HEK293 (cell line): ENCODE data around the gene EDEM2.
A peak's percentile ranks its signal among the peaks of the same experiment; 100 is the strongest.
"Not testable (repeated sequence)": the region's sequence is repeated elsewhere in the genome, so short reads cannot be mapped to it uniquely, and the experiment has no call there.

ENCODE experiments used
- CTCF ChIA-PET: fragments of 350-600 bp; formaldehyde crosslinking; extraction: SDS; loops from one replicate; lab custom pipeline; 2021; ENCODE audit warnings: antibody characterized with exemption; lab: Yijun Ruan, JAX
- POLR2A ChIA-PET: fragments of 300-600 bp; formaldehyde crosslinking; extraction: SDS; loops from one replicate; lab custom pipeline; 2020; ENCODE audit warnings: antibody characterized with exemption, inconsistent platforms; lab: Yijun Ruan, JAX
- H3K27ac ChIP-seq: fragments of 200-500 bp; sonication (Bioruptor generic); 2 replicates; pipeline ENCODE4 v1.5.1; 2014; ENCODE audit warnings: low read depth, low read length, control low read depth, inconsistent platforms; ENCODE audit errors: extremely low read depth
- H3K36me3 ChIP-seq, 2 experiments: fragments of 200-500 bp in 1 of 2; sonication (Bioruptor generic) in 1 of 2; 1 replicate in 1 of 2; 2 replicates in 1 of 2; pipeline ENCODE4 v1.5.1; 2014 to 2017; ENCODE audit warnings: inconsistent platforms in 2 of 2, low read length in 2 of 2; ENCODE audit not compliant: control insufficient read depth in 2 of 2, insufficient read depth in 1 of 2
- H3K4me1 ChIP-seq: fragments of 200-500 bp; sonication (Bioruptor generic); 2 replicates; pipeline ENCODE4 v1.5.1; 2014; ENCODE audit warnings: mild to moderate bottlenecking, low read length, inconsistent platforms; ENCODE audit not compliant: control insufficient read depth, insufficient read depth
- H3K4me3 ChIP-seq: 2 replicates; pipeline ENCODE4 v1.5.1; 2011; ENCODE audit warnings: low read depth, mild to moderate bottlenecking, control low read depth, low read length, moderate library complexity
- H3K9me3 ChIP-seq: fragments of 200-500 bp; sonication (Bioruptor generic); 2 replicates; pipeline ENCODE4 v1.5.1; 2014; ENCODE audit warnings: low read depth, low read length, inconsistent platforms; ENCODE audit not compliant: control insufficient read depth, insufficient read depth
- SCRT2 ChIP-seq: fragments of 450-650 bp; formaldehyde crosslinking; IDR thresholded peaks from 2 replicates; pipeline ENCODE4 v1.5.1; 2016; ENCODE audit warnings: missing biosample characterization, missing genetic modification characterization
- ZBTB1 ChIP-seq: fragments of 450-650 bp; formaldehyde crosslinking; IDR thresholded peaks from 2 replicates; pipeline ENCODE4 v1.5.1; 2016; ENCODE audit warnings: missing biosample characterization, missing genetic modification characterization
- ZNF114 ChIP-seq: fragments of 450-650 bp; formaldehyde crosslinking; IDR thresholded peaks from 2 replicates; pipeline ENCODE4 v1.5.0; 2017; ENCODE audit warnings: missing biosample characterization, missing genetic modification characterization
- ZNF146 ChIP-seq: fragments of 450-650 bp; formaldehyde crosslinking; IDR thresholded peaks from 2 replicates; pipeline ENCODE4 v1.5.1; 2016; ENCODE audit warnings: missing biosample characterization, missing genetic modification characterization
- ZNF184 ChIP-seq: fragments of 450-650 bp; IDR thresholded peaks from 2 replicates; pipeline ENCODE4 v1.5.1; 2018; ENCODE audit warnings: missing biosample characterization, mild to moderate bottlenecking, missing genetic modification characterization
- ZNF202 ChIP-seq: fragments of 450-650 bp; formaldehyde crosslinking; IDR thresholded peaks from 2 replicates; pipeline ENCODE4 v1.5.1; 2016; ENCODE audit warnings: missing biosample characterization, missing genetic modification characterization, borderline replicate concordance
- ZNF366 ChIP-seq: fragments of 450-650 bp; formaldehyde crosslinking; conservative IDR thresholded peaks from 2 replicates; pipeline ENCODE4 v1.5.1; 2016; ENCODE audit warnings: missing biosample characterization, missing genetic modification characterization
- ZNF558 ChIP-seq: fragments of 450-650 bp; formaldehyde crosslinking; IDR thresholded peaks from 2 replicates; pipeline ENCODE4 v1.5.1; 2016; ENCODE audit warnings: missing biosample characterization, missing genetic modification characterization
- ZNF843 ChIP-seq: fragments of 450-650 bp; formaldehyde crosslinking; IDR thresholded peaks from 2 replicates; pipeline ENCODE4 v1.5.1; 2016; ENCODE audit warnings: missing biosample characterization, missing genetic modification characterization
- TF ChIP-seq, protein P1 (sequence below): fragments of 450-650 bp; formaldehyde crosslinking; IDR thresholded peaks from 2 replicates; pipeline ENCODE4 v1.5.1; 2016; ENCODE audit warnings: missing biosample characterization, missing genetic modification characterization
- TF ChIP-seq, protein P2 (sequence below): fragments of 450-650 bp; formaldehyde crosslinking; IDR thresholded peaks from 2 replicates; pipeline ENCODE4 v1.5.1; 2016; ENCODE audit warnings: missing biosample characterization, missing genetic modification characterization
- TF ChIP-seq, protein P3 (sequence below): fragments of 450-650 bp; formaldehyde crosslinking; IDR thresholded peaks from 2 replicates; pipeline ENCODE4 v1.5.1; 2016; ENCODE audit warnings: missing biosample characterization, missing genetic modification characterization
- TF ChIP-seq, protein P4 (sequence below): fragments of 450-650 bp; formaldehyde crosslinking; IDR thresholded peaks from 2 replicates; pipeline ENCODE4 v1.5.1; 2016; ENCODE audit warnings: missing biosample characterization, missing genetic modification characterization
- TF ChIP-seq, protein P5 (sequence below): fragments of 450-650 bp; formaldehyde crosslinking; IDR thresholded peaks from 2 replicates; pipeline ENCODE4 v1.5.1; 2016; ENCODE audit warnings: missing biosample characterization, missing genetic modification characterization
- TF ChIP-seq, protein P6 (sequence below): fragments of 450-650 bp; IDR thresholded peaks from 2 replicates; pipeline ENCODE4 v1.5.1; 2018; ENCODE audit warnings: missing biosample characterization, missing genetic modification characterization
- TF ChIP-seq, protein P7 (sequence below): fragments of 450-650 bp; formaldehyde crosslinking; IDR thresholded peaks from 2 replicates; pipeline ENCODE4 v1.5.1; 2016; ENCODE audit warnings: missing biosample characterization, missing genetic modification characterization

The EDEM2 gene

DNA sequence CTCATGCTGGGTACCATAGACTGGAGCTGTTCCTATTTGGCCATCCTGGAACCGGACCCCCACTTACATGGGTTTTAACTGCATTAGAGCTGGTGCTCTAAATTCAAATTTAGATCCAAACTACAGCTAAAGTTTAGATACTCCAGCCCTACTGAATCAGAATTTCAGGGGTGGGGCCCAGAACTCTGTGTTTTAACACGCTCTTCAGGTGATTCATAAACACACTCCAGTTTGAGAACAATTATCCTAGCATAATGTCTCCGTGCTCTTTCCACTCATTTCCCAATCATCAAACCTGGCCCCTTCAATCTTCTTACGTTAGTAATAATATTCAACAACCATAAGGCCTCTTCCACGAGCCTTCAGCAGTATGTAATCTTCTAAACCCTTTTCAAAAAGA is 69.8 kb downstream of the EDEM2 start:
- CTCF ChIA-PET: interaction anchor here (0.7 kb wide), 1 partner anchor 207 kb away, joined by 3 read pairs; no protein-coding TSS in a partner anchor
- Histone ChIP-seq H3K9me3 (no peaks in the 10 kb centered on the region; the same call in 1 of the 2 replicates), H3K4me1 (no peaks in the 10 kb centered on the region), H3K27ac (no peak overlapping the region)
- TF ChIP-seq ZNF366 (tag by site-specific recombination) (no peak), ZNF114 (no peak), ZBTB1 (tag by site-specific recombination) (no peak), ZNF843 (tag by site-specific recombination) (no peak)
- TF ChIP-seq, protein P1, sequence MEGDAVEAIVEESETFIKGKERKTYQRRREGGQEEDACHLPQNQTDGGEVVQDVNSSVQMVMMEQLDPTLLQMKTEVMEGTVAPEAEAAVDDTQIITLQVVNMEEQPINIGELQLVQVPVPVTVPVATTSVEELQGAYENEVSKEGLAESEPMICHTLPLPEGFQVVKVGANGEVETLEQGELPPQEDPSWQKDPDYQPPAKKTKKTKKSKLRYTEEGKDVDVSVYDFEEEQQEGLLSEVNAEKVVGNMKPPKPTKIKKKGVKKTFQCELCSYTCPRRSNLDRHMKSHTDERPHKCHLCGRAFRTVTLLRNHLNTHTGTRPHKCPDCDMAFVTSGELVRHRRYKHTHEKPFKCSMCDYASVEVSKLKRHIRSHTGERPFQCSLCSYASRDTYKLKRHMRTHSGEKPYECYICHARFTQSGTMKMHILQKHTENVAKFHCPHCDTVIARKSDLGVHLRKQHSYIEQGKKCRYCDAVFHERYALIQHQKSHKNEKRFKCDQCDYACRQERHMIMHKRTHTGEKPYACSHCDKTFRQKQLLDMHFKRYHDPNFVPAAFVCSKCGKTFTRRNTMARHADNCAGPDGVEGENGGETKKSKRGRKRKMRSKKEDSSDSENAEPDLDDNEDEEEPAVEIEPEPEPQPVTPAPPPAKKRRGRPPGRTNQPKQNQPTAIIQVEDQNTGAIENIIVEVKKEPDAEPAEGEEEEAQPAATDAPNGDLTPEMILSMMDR: no peak
- TF ChIP-seq, protein P2, sequence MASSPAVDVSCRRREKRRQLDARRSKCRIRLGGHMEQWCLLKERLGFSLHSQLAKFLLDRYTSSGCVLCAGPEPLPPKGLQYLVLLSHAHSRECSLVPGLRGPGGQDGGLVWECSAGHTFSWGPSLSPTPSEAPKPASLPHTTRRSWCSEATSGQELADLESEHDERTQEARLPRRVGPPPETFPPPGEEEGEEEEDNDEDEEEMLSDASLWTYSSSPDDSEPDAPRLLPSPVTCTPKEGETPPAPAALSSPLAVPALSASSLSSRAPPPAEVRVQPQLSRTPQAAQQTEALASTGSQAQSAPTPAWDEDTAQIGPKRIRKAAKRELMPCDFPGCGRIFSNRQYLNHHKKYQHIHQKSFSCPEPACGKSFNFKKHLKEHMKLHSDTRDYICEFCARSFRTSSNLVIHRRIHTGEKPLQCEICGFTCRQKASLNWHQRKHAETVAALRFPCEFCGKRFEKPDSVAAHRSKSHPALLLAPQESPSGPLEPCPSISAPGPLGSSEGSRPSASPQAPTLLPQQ (tag by site-specific recombination): no peak
- TF ChIP-seq, protein P3, sequence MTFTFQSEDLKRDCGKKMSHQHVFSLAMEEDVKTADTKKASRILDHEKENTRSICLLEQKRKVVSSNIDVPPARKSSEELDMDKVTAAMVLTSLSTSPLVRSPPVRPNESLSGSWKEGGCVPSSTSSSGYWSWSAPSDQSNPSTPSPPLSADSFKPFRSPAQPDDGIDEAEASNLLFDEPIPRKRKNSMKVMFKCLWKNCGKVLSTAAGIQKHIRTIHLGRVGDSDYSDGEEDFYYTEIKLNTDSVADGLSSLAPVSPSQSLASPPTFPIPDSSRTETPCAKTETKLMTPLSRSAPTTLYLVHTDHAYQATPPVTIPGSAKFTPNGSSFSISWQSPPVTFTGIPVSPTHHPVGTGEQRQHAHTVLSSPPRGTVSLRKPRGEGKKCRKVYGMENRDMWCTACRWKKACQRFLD (tag by site-specific recombination): no peak
- TF ChIP-seq, all 188 proteins: peak for 0
- Histone ChIP-seq H3K36me3 (peaks cover 0 to 21% of the 10 kb centered on the region in 2 experiments; a peak in 2 of 3 replicates), H3K4me3 (no peak overlapping the region)
- POLR2A ChIA-PET: interaction anchor here (0.7 kb wide), 1 partner anchor 12 kb away, joined by 3 read pairs; no protein-coding TSS in a partner anchor

DNA sequence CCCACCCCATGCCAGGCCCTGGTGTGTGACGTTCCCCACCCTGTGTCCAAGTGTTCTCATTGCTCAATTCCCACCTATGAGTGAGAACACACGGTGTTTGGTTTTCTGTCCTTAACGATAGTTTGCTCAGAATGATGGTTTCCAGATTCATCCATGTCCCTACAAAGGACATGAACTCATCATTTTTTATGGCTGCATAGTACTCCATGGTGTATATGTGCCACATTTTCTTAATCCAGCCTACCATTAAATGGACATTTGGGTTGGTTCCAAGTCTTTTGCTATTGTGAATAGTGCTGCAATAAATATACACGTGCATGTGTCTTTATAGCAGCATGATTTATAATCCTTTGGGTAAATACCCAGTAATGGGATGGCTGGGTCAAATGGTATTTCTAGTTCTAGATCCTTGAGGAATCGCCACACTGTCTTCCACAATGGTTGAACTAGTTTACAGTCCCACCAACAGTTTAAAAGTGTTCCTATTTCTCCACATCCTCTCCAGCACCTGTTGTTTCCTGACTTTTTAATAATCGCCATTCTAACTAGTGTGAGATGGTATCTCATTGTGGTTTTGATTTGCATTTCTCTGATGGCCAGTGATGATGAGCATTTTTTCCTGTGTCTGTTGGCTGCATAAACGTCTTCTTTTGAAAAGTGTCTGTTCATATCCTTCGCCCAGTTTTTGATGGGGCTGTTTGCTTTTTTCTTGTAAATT is 75.5 kb downstream of the EDEM2 start:
- H3K27ac ChIP-seq, POLR2A ChIA-PET, H3K9me3 ChIP-seq, H3K4me1 ChIP-seq, H3K4me3 ChIP-seq: not testable (repeated sequence)
- TF ChIP-seq ZNF146 (tag by site-specific recombination): peak; percentile 98
- TF ChIP-seq, protein P4, sequence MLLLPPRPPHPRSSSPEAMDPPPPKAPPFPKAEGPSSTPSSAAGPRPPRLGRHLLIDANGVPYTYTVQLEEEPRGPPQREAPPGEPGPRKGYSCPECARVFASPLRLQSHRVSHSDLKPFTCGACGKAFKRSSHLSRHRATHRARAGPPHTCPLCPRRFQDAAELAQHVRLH: peak; percentile 0; the same call in 1 of the 2 replicates
- TF ChIP-seq SCRT2 (tag by site-specific recombination): peak; percentile 57
- TF ChIP-seq ZNF184: peak; percentile 95
- TF ChIP-seq, protein P5, sequence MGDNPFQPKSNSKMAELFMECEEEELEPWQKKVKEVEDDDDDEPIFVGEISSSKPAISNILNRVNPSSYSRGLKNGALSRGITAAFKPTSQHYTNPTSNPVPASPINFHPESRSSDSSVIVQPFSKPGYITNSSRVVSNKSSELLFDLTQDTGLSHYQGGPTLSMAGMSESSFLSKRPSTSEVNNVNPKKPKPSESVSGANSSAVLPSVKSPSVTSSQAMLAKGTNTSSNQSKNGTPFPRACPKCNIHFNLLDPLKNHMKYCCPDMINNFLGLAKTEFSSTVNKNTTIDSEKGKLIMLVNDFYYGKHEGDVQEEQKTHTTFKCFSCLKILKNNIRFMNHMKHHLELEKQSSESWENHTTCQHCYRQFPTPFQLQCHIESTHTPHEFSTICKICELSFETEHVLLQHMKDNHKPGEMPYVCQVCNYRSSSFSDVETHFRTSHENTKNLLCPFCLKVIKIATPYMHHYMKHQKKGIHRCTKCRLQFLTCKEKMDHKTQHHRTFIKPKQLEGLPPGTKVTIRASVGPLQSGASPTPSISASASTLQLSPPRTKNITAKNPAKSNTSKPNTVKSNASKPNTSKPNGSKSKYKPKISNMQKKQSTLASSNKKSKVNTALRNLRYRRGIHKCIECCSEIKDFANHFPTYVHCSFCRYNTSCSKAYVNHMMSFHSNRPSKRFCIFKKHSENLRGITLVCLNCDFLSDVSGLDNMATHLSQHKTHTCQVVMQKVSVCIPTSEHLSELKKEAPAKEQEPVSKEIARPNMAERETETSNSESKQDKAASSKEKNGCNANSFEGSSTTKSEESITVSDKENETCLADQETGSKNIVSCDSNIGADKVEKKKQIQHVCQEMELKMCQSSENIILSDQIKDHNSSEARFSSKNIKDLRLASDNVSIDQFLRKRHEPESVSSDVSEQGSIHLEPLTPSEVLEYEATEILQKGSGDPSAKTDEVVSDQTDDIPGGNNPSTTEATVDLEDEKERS (tag by site-specific recombination): peak; percentile 71
- H3K36me3 ChIP-seq: peaks cover 7 to 13% of the 10 kb centered on the region in 2 experiments
- CTCF ChIA-PET: interaction anchor here (0.8 kb wide), 1 partner anchor 20 kb away, joined by 4 read pairs; no protein-coding TSS in a partner anchor

DNA sequence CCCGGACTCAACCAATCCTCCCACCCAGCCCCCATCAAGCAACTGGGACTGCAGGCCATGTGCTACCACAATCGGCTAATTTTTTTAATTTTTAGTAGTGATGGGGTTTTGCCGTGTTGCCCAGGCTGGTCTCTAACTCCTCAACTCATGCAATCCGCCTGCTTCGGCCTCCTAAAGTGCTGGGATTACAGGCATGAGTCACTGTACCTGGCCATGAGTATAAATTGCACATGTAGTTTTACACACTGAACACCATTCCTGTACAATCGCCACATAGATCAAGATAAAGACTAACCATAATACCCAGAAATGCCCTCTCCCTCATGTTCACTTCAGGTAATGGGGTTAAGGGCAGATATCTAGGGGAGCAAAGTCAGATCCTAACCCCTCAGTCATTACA is 80.9 kb downstream of the EDEM2 start:
- Histone ChIP-seq H3K4me1 (peaks cover 20% of the 10 kb centered on the region), H3K27ac (no peak overlapping the region), H3K36me3 (peaks cover 16 to 21% of the 10 kb centered on the region in 2 experiments), H3K4me3 (no peak overlapping the region), H3K9me3 (no peaks in the 10 kb centered on the region)
- CTCF ChIA-PET: interaction anchor here (1.0 kb wide), 1 partner anchor 17 kb away, joined by 3 read pairs; no protein-coding TSS in a partner anchor
- POLR2A ChIA-PET: no interaction called here
- no peak for TF ChIP-seq ZNF202
- TF ChIP-seq, protein P6, sequence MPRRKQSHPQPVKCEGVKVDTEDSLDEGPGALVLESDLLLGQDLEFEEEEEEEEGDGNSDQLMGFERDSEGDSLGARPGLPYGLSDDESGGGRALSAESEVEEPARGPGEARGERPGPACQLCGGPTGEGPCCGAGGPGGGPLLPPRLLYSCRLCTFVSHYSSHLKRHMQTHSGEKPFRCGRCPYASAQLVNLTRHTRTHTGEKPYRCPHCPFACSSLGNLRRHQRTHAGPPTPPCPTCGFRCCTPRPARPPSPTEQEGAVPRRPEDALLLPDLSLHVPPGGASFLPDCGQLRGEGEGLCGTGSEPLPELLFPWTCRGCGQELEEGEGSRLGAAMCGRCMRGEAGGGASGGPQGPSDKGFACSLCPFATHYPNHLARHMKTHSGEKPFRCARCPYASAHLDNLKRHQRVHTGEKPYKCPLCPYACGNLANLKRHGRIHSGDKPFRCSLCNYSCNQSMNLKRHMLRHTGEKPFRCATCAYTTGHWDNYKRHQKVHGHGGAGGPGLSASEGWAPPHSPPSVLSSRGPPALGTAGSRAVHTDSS (tag by site-specific recombination): no peak
- TF ChIP-seq, protein P2 (tag by site-specific recombination): no peak
- no peak for TF ChIP-seq ZNF558 (tag by site-specific recombination)
- TF ChIP-seq, protein P7, sequence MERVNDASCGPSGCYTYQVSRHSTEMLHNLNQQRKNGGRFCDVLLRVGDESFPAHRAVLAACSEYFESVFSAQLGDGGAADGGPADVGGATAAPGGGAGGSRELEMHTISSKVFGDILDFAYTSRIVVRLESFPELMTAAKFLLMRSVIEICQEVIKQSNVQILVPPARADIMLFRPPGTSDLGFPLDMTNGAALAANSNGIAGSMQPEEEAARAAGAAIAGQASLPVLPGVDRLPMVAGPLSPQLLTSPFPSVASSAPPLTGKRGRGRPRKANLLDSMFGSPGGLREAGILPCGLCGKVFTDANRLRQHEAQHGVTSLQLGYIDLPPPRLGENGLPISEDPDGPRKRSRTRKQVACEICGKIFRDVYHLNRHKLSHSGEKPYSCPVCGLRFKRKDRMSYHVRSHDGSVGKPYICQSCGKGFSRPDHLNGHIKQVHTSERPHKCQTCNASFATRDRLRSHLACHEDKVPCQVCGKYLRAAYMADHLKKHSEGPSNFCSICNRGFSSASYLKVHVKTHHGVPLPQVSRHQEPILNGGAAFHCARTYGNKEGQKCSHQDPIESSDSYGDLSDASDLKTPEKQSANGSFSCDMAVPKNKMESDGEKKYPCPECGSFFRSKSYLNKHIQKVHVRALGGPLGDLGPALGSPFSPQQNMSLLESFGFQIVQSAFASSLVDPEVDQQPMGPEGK (tag by site-specific recombination): no peak
